Measurements from ENCODE around the gene SLC66A1.

- TF ChIP-seq CTCF (conservative IDR thresholded peaks at IDR 0.05; ENCODE audit: low read length), result no peak
- TF ChIP-seq EZH2phosphoT487 (IDR thresholded peaks at IDR 0.05; ENCODE audit: borderline replicate concordance), result no peak
These were observed 55.9 kb downstream of the SLC66A1 start for GRCh38 chr1:19368050-19368449.

Measured in Loucy (cell line).